ENCODE data around the gene JMJD4.

The JMJD4 gene

DNA sequence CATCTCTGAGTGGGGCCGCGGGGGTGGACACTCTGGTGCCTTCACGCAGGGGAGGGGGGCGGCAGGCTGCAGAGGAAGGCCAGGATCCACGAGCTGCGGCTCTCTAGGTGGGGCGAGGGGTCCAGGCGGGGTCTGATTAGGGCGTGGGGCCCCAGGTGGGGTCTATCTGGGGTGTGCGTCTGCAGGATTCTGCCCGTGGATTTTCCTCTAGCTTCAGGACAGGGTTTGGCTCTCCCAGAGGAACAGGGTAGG is 6.3 kb downstream of the JMJD4 start:
- H3K4me3 ChIP-seq (ENCODE audit: low read depth, low read length), result peak overlapping the region; percentile 22
- TF ChIP-seq, protein P1, sequence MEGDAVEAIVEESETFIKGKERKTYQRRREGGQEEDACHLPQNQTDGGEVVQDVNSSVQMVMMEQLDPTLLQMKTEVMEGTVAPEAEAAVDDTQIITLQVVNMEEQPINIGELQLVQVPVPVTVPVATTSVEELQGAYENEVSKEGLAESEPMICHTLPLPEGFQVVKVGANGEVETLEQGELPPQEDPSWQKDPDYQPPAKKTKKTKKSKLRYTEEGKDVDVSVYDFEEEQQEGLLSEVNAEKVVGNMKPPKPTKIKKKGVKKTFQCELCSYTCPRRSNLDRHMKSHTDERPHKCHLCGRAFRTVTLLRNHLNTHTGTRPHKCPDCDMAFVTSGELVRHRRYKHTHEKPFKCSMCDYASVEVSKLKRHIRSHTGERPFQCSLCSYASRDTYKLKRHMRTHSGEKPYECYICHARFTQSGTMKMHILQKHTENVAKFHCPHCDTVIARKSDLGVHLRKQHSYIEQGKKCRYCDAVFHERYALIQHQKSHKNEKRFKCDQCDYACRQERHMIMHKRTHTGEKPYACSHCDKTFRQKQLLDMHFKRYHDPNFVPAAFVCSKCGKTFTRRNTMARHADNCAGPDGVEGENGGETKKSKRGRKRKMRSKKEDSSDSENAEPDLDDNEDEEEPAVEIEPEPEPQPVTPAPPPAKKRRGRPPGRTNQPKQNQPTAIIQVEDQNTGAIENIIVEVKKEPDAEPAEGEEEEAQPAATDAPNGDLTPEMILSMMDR (IDR thresholded peaks at IDR 0.05; ENCODE audit: borderline replicate concordance, insufficient read depth, low read depth, low read length), result no peak

- peak overlapping the region; percentile 37 for H3K4me3 ChIP-seq (ENCODE audit: low read depth, low read length)
- TF ChIP-seq, protein P1 (IDR thresholded peaks at IDR 0.05; ENCODE audit: borderline replicate concordance, insufficient read depth, low read depth, low read length), result no peak
These were observed 6.8 kb downstream of the JMJD4 start for GRCh38 chr1:227728059-227728891.

GRCh38 chr1:227726924-227727599 is 8.0 kb downstream of the JMJD4 start:
- no peak overlapping the region for H3K4me3 ChIP-seq (ENCODE audit: low read depth, low read length)
- TF ChIP-seq, protein P1 (IDR thresholded peaks at IDR 0.05; ENCODE audit: borderline replicate concordance, insufficient read depth, low read depth, low read length), result no peak

GRCh38 chr1:227726318-227726717 is 8.8 kb downstream of the JMJD4 start:
- no peak overlapping the region for H3K4me3 ChIP-seq (ENCODE audit: low read depth, low read length)
- TF ChIP-seq, protein P1 (IDR thresholded peaks at IDR 0.05; ENCODE audit: borderline replicate concordance, insufficient read depth, low read depth, low read length), result no peak

DNA sequence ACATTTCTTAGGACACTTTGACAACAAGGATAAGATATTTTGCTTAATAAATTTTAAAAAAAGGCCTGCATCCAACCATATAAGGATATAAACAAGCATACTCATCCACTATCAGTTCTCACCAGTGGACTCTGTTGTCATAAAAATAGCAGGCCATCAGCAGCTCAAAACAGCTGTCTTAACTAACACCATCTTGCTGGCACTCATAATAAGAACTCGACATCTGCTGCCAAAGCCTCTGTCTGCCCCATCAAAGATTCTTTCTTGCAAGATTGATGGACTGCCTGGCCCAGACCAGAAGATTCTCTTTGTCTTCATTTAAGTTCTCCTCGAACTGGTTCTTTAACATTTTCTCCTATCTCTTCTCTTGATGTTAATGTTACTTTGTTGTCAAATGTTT is 10.1 kb downstream of the JMJD4 start:
- H3K4me3 ChIP-seq (ENCODE audit: low read depth, low read length), result no peak overlapping the region
- TF ChIP-seq, protein P1 (IDR thresholded peaks at IDR 0.05; ENCODE audit: borderline replicate concordance, insufficient read depth, low read depth, low read length), result no peak

- TF ChIP-seq, protein P1 (IDR thresholded peaks at IDR 0.05; ENCODE audit: borderline replicate concordance, insufficient read depth, low read depth, low read length), result no peak
- H3K4me3 ChIP-seq (ENCODE audit: low read depth, low read length), result no peak overlapping the region
These were observed 11.6 kb downstream of the JMJD4 start for GRCh38 chr1:227723474-227723873.

DNA sequence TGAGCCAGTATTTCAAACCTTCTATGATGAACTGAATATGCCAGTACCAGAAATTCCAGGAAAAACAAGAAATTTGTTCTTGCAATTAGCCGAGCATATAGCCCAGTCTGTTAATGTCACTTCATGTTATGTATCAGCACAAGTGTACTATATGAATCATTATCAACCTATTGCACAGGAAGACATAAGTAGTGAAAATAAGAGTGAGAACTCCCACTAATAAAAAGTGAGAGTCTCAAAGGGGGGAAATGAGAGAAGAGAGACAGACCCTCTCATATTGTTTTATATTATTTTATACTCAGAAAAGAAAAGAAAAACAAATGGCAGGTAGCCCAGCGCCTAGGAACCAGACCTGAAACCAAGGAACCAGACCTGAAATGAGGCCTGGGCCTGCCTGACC is 16.2 kb downstream of the JMJD4 start:
- no peak overlapping the region for H3K4me3 ChIP-seq (ENCODE audit: low read depth, low read length)
- TF ChIP-seq, protein P1 (IDR thresholded peaks at IDR 0.05; ENCODE audit: borderline replicate concordance, insufficient read depth, low read depth, low read length), result no peak
